Forelimb muscle (tissue), 1 donor: ENCODE measurements around the gene MYNN. TPM values are rescaled to one million over a fixed set of nuclear protein-coding genes. Genes with fewer than 3 reads are reported as not detected.

ENCODE experiments used
- DNase-seq: peaks from one replicate; pipeline ENCODE4 v3.0.0-alpha.2; 2013; ENCODE audit warnings: low read depth
- polyA plus RNA-seq: library from polyadenylated mRNA; unstranded; fragments of 120-200 nt; gene quantifications from one replicate; pipeline ENCODE4 v1.2.1, GENCODE V29; 2013; ENCODE audit not compliant: insufficient read length

The MYNN gene
- polyA plus RNA-seq, 1 donor: 18.7 TPM

DNA sequence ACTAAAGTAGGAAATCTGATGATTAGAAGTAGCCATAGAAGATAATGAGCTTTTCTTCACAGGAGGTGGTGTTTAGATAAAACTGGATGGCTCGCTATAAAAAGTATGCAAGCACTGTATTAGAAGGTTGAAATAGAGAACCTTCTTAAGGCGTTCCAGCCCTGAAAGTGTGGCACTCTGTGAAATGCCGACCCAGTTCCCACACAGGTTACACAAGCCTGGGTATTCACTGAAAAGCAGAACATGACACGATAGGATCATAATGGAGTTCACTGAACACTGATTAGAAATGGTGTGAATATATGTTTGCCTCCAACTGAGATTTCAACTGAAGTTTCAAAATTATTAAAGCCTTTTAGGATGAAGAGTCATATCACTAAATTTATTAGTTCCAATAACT, 54.5 kb downstream of the MYNN start:
- no peak for DNase-seq

DNA sequence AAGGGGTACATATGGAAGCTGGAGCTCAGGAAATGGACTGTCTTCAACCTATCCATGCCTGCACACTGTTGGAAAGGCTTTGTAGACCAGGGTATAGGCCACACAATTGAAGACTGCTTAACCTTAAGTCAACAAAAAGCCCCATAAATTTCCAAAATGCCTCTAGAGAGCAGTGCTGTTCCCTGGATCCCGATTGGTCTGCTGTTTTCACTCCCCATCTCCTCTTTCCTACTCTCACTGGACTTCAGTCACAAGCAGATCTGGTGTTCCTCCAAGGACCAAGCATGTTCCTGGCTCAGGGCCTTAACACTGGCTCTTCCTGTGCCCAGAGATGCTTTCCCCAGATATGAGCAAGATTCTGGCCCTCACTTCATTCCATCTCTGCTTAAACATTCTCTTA, 62.3 kb downstream of the MYNN start:
- DNase-seq: no peak

DNA sequence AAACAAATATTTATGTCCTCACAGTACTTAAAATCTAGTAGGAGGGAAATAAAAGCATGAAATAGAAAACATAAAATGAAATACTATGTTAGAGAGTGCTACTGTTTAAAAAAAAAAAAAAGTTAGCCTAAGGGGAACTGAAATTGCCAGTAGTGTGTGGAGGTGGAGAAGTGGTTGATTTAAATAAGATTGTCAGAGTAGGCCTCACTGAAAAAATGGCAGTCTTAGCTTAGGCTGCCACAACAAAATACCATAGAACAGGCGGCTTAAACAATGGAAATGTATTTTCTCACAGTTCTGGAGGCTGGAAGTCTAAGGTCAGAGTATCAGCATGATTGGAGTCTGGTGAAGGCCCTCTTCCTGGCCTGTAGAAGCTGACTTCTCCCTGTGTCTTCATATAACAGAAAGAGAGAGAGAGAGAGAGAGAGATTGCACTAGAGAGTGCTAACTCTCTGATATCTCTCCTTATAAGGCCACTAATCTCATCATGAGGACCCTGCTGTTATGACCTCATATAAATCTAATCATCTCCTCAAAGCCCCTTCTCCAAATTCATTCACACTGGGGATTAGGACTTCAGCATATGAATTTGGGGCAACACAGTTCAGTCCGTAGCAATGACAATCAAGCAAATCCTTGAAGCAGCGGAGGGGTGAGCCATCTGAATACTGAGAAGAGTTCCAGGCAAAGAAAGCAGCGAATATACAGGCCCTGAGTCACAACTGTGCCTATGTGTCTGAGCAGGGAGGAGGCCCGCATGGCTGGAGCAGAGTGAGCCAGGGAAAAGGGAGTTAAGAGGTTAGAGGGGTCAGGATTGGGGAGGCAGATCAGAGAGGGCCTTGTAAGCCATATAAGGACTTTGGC, 63.1 kb downstream of the MYNN start:
- DNase-seq: no peak

DNA sequence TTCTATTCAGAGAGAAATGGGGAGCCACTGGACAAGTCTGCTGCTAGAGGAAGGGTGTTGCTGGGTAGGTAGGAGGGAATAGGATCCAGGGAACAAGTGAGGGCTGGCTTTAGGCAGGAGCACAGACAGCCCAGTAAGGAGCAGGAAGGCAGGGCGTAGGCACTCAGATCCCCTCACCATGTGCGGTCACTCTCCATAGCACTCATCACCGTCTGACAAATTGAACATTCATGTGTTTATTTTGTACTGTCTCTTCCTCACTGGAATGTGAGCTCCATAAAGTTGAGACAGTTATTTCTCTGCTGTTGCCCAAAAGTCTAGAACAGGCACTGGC, 63.7 kb downstream of the MYNN start:
- no peak for DNase-seq

DNA sequence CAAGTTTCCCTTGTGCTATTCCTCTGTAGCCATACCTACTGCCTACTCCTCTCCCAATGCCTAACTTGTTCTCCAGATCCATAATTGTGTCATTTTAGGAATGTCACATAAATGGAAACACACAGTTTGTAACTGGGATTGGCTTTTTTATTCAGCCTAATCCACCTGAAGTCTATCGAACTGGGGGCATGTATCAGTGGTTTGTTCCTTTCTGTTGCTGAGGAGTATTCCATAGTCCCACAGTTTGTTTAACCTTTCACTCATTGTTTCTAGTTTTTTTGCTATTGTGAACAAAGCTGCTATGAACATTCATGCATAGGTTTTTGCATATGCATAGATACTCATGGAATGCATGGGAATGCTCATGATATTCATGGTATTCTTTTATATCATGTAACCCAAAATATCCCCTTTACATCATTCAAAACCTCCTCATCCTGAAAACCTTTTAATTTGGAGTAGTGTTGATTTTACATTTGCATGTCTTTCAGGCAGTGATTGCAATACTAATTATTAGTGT, 65.4 kb downstream of the MYNN start:
- no peak for DNase-seq

Other genes with a start within 250 kb of the MYNN start
- 13.8 TPM for gene MECOM, start 109.7 kb upstream of the MYNN start, polyA plus RNA-seq
- gene TERC, start 8.3 kb upstream of the MYNN start, polyA plus RNA-seq: 0.35 TPM
- 2.6 TPM for gene ACTRT3, start 3.8 kb upstream of the MYNN start, polyA plus RNA-seq
- 0.13 TPM for gene LRRIQ4, start 39.5 kb downstream of the MYNN start, polyA plus RNA-seq
- 3.5 TPM for gene LRRC34, start 39.5 kb downstream of the MYNN start, polyA plus RNA-seq
- gene LRRC31, start 96.5 kb downstream of the MYNN start, polyA plus RNA-seq: not detected
- gene SAMD7, start 138.2 kb downstream of the MYNN start, polyA plus RNA-seq: not detected
- gene SEC62, start 193.4 kb downstream of the MYNN start, polyA plus RNA-seq: 72.6 TPM